Loucy (cell line): ENCODE data around the gene FAM83D.

ENCODE experiments used
- EZH2phosphoT487 ChIP-seq: fragments of 200-600 bp; IDR thresholded peaks from 2 replicates; pipeline ENCODE4 v1.6.1; 2018; ENCODE audit warnings: antibody characterized with exemption, mild to moderate bottlenecking, moderate library complexity, borderline replicate concordance
- TF ChIP-seq, protein P1 (sequence below): fragments of 200-600 bp; sonication (generic); conservative IDR thresholded peaks from 2 replicates; pipeline ENCODE4 v1.5.1; 2014; ENCODE audit warnings: mild to moderate bottlenecking, antibody characterized with exemption, low read length

DNA sequence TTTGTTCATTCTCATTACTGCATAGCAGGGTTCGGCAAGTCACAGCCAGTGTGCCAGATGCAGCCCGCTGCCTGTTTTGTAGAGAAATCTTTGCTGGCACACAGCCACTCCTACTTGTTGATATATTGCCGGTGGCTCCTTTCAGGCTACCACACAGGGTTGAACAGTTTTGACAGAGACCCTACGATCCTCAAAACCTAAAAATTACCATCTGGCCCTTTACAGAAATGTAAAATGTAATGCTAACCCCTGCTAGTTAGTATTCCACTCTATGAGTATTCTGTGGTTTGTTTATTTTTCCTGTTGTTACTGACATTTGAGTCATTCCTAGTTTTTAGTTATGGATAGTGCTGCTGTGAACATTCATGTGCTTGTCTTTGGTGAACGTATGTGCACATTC is 47.4 kb downstream of the FAM83D start:
- TF ChIP-seq, protein P1, sequence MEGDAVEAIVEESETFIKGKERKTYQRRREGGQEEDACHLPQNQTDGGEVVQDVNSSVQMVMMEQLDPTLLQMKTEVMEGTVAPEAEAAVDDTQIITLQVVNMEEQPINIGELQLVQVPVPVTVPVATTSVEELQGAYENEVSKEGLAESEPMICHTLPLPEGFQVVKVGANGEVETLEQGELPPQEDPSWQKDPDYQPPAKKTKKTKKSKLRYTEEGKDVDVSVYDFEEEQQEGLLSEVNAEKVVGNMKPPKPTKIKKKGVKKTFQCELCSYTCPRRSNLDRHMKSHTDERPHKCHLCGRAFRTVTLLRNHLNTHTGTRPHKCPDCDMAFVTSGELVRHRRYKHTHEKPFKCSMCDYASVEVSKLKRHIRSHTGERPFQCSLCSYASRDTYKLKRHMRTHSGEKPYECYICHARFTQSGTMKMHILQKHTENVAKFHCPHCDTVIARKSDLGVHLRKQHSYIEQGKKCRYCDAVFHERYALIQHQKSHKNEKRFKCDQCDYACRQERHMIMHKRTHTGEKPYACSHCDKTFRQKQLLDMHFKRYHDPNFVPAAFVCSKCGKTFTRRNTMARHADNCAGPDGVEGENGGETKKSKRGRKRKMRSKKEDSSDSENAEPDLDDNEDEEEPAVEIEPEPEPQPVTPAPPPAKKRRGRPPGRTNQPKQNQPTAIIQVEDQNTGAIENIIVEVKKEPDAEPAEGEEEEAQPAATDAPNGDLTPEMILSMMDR: no peak
- no peak for TF ChIP-seq EZH2phosphoT487
